GM12864 (cell line): ENCODE measurements around the gene KCTD13.

Source experiments
- DNase-seq: peaks from one replicate; pipeline ENCODE4 v3.0.0-alpha.2; 2011; ENCODE audit warnings: low read depth
- H3K4me3 ChIP-seq: 2 replicates; pipeline ENCODE4 v1.5.1; 2011; ENCODE audit warnings: mild to moderate bottlenecking, low read depth, low read length, control low read depth
- CTCF ChIP-seq: IDR thresholded peaks from 2 replicates; pipeline ENCODE4 v1.5.1; 2011; ENCODE audit warnings: low read depth, mild to moderate bottlenecking, moderate library complexity, low read length, control low read depth, inconsistent platforms; ENCODE audit errors: missing control alignments

The KCTD13 gene

DNA sequence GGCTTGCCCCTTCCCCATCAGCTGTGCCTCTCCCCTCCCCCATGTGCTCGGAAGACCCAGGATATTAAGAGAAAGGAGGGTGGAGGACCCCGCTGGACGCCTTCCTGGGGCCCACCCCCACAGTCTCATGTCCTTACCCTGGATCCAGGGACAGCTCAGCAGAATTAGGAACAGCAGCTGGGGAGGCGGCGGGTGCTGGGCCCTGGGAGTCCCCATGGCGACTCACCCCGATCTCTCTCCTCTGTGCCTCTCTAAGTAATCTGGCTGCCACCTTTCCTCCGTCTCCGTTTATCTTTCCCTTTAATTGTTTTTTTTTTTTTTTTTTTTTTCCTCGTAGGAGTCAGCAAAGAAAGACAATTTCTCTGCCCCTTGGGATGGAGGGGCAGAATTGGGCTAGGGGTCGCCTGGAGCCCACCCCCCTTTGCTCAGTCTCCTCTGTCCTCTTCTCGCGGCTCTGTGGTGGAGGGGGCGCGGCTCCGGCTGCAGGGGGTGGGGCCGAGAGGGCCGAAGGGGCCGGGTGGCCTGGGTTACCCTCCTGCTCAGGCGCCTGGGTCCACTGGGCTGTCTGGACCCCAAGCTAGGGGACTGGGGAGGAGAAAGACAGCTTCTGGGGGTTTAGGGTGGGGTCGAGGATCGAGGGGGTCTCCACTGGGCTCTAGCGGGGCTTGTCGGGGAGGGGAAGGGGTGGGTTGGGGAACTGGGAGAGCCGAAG is 27.1 kb downstream of the KCTD13 start:
- no peak for DNase-seq
- H3K4me3 ChIP-seq, result no peak overlapping the region
- TF ChIP-seq CTCF, result no peak

GRCh38 chr16:29898135-29898803 is 27.8 kb downstream of the KCTD13 start:
- TF ChIP-seq CTCF, result no peak
- H3K4me3 ChIP-seq, result no peak overlapping the region

GRCh38 chr16:29897333-29897732 is 28.7 kb downstream of the KCTD13 start:
- no peak for DNase-seq
- TF ChIP-seq CTCF, result no peak
- no peak overlapping the region for H3K4me3 ChIP-seq

More at GRCh38 chr16:29898135-29898803, 27.8 kb downstream of the KCTD13 start:
- DNase-seq, result no peak

DNA sequence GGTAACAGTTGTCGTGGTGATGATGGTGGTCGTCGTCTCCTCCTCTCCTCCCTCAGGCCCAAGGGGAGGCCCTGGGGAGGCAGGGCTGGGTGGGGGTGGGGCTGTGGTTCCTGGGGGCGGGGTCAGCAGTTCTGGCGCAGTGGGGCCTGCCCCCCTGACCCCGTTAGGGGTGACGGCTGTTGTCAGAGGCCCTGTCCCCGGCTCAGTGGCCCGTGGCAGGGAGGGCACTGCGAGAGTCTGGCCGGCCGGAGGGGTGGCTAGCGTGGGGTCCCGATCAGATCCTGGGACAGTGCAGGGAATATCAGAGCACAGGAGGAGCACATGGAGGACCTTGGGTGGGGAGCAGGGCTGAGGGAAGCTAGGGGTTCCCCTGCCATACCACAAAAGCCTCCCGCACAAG is 29.2 kb downstream of the KCTD13 start:
- no peak for DNase-seq
- no peak for TF ChIP-seq CTCF
- H3K4me3 ChIP-seq, result no peak overlapping the region

DNA sequence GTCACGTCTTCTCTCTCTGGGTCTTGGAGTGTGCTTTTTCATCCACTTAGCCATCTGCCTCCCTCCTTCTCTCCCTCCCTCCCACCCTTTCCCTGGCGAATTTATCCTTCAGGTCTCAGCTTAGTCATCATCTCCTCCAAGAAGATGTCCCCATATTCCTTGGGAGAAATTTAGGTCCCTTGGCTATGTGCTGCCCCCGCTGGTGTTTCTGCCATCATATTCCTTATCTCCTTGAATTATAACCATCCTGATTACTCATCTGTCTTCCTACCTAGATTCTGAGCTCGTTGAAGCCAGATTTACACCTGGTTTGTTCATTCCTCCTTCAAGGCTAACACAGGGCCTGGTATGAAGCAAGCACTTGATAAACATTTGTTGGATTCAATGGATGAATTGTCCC is 31.7 kb downstream of the KCTD13 start:
- TF ChIP-seq CTCF, result no peak
- no peak overlapping the region for H3K4me3 ChIP-seq
- DNase-seq, result no peak

GRCh38 chr16:29893553-29893952 is 32.5 kb downstream of the KCTD13 start:
- no peak for DNase-seq
- no peak overlapping the region for H3K4me3 ChIP-seq
- TF ChIP-seq CTCF, result no peak

DNA sequence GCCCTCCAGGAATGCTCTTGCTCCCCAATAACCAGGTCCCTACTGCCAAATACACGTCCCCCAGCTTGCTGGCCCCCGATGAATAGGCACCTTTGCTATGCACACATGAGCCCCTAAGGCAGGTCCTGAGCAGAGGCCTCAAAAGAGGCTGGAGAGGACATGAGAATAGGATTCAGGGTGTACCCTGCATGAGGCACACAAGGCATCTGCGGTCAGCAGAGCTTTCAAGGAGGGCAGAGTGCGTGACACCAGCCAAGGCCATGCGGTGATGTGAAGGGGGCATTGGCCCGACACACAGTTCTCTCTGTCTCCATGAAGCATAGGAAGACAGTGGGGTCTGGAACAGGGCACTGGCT is 33.6 kb downstream of the KCTD13 start:
- no peak overlapping the region for H3K4me3 ChIP-seq
- no peak for TF ChIP-seq CTCF
- DNase-seq, result no peak
